Brain pericyte (primary cell): ENCODE measurements around the gene NFKB1.
"Not testable (repeated sequence)": the region's sequence is repeated elsewhere in the genome, so short reads cannot be mapped to it uniquely, and the experiment has no call there.

Experiments used
- DNase-seq: peaks from one replicate; pipeline ENCODE4 v3.0.0-alpha.2; 2012; ENCODE audit warnings: low read depth, low spot score

NFKB1 gene

DNA sequence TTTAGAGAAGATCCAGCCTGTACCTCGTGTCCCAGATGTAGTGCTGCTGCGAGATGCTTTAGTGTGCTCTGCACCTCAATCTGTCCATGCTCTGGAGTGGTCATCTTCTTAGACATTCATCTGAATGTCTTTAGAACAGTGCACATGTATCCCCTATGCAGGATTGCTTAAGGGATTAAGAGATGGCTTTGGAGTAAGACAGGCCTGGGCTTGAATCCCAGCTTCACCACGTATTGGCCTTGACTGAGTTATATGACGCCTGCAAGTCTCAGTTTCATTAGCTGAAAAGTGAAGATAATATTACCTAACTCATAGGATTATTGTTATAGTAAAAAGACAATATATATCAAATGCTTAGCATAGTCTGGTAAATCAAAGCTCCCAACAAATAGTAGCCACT, 98.3 kb downstream of the NFKB1 start:
- DNase-seq, result no peak

DNA sequence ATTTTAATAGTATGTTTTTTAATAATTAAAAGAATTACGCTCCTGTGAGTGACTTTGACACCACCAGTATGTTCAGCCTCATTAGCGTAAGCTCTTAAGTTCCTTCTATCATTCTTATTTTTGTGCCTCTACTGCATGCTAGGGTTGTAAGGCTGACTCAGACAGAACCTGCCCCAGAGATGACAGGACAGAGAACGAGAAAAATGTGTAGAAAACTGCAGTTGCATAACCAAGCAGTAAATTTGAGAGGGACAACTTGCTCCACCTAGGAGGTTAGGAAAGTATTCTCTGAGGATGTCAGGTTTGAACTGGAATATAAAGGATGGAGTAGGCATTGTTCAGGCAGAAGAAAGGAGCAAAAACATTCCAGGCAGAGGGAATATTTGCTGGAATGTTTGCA, 98.7 kb downstream of the NFKB1 start:
- DNase-seq, result no peak

DNA sequence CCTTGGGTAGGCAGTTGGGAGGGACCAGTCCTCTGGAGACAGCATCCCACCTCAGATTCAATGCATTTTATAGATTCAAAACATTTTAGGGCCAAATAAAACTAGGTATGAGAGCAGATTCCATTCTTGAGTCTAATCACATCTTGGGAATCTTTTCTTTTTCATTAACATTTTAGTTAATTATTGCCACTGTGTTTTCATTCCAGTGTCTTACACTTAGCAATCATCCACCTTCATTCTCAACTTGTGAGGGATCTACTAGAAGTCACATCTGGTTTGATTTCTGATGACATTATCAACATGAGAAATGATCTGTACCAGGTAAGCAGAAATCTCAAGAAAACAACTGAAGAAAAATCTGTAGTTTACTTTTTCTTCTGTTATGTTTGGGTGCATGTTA, 99.5 kb downstream of the NFKB1 start:
- DNase-seq, result no peak

- DNase-seq, result no peak
Measured at GRCh38 chr4:102601586-102602227, 100.5 kb downstream of the NFKB1 start.

- no peak for DNase-seq
Measured at GRCh38 chr4:102604222-102604940, 103.2 kb downstream of the NFKB1 start.

GRCh38 chr4:102606261-102606660, 105.1 kb downstream of the NFKB1 start:
- no peak for DNase-seq

- DNase-seq, result no peak
Measured at GRCh38 chr4:102606846-102607450, 105.8 kb downstream of the NFKB1 start.

- DNase-seq, result no peak
Measured at GRCh38 chr4:102608190-102608589, 107.0 kb downstream of the NFKB1 start.

- DNase-seq, result no peak
Measured at GRCh38 chr4:102610007-102610406, 108.8 kb downstream of the NFKB1 start.

DNA sequence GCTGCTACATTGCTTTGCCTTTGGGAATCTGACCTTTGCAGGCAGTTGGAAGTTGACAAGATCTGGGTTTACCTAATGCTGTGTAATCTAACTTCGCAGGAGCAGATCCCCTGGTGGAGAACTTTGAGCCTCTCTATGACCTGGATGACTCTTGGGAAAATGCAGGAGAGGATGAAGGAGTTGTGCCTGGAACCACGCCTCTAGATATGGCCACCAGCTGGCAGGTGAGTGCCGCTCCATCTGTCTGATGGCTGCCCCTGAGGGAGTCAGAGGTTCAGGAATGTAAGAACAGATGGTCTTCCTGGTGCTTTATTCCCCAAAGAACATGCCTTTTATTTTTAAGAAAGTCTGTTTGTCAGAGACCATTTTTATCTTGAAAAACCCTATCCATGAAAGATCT, 109.3 kb downstream of the NFKB1 start:
- no peak for DNase-seq

DNA sequence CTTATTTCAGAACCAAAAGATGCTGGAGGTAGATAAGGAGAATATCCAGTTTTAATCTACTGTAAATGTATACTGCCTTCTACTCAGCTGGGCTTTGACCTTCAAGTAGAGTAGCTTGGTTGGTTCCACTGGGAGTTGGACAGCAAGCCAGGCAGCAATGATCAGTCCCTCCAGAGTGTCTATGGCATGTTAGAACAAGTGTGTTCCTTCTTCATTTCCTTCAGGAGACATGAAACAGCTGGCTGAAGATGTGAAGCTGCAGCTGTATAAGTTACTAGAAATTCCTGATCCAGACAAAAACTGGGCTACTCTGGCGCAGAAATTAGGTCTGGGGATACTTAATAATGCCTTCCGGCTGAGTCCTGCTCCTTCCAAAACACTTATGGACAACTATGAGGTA, 111.1 kb downstream of the NFKB1 start:
- no peak for DNase-seq

GRCh38 chr4:102612824-102613366, 111.7 kb downstream of the NFKB1 start:
- DNase-seq, result no peak

GRCh38 chr4:102614801-102615200, 113.6 kb downstream of the NFKB1 start:
- DNase-seq, result no peak

GRCh38 chr4:102616636-102617035, 115.5 kb downstream of the NFKB1 start:
- DNase-seq, result no peak

DNA sequence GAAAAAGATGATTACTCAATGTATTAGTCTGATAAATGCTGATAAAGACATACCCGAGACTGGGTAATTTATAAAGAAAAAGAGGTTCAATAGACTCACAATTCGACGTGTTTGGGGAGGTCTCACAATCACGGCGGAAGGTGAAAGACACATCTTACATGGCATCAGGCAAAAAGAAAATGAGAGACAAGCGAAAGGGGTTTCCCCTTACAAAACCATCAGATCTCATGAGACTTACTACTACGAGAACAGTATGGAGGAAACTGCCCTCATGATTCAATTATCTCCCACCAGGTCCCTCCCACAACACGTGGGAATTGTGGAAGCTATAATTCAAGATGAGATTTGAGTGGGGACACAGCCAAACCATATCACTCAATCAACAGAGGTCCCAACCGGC, 117.9 kb downstream of the NFKB1 start:
- not testable (repeated sequence) for DNase-seq

- DNase-seq, result not testable (repeated sequence)
Measured at GRCh38 chr4:102619776-102620631, 118.8 kb downstream of the NFKB1 start.

GRCh38 chr4:102620697-102621497, 119.7 kb downstream of the NFKB1 start:
- DNase-seq, result peak; percentile 70

- peak; percentile 70 for DNase-seq
Measured at GRCh38 chr4:102623622-102624021, 122.5 kb downstream of the NFKB1 start.

DNA sequence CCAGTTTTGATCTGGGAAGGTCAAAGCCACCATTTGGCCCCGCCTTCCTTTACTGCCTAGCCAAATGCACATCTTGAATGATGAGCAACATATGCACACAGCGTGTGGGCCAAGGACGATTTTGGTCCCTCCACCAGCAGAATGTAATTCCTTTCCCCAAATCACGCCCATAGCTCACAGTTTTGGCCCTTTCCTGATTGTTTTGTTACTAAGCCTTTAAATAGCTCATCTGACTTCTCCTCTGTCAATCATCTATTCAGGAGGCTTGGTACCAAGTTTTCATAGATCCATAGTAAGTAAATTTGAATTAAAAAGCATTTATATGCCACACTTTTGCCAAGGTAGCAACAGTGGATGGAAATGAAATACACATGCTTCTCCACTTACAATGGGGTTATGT, 123.3 kb downstream of the NFKB1 start:
- DNase-seq, result no peak

- DNase-seq, result no peak
Measured at GRCh38 chr4:102625232-102625930, 124.2 kb downstream of the NFKB1 start.
